ENCODE results near the gene MMAB.

The MMAB gene

DNA sequence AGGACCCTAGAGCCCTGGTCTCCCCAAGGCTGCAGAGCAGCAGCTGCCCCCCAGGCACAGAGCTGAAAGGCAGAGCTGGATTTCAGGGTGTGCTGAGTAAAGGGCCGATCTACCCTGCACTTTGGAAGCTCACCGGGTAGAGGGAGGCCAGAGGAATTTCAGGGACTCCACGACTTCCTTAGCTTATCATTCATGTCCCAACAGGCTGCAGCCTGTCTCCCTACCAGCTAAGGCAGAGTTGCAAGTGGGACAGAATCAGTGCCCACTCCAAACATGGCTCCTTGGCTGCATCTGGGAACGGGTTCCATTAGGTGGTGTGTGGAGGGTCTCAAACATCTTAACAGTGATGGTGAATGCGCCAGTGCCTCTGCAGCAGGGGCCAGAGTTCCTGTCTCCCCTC lies 27.5 kb downstream of the MMAB start:
- peak; percentile 68 for DNase-seq (ENCODE audit: low read depth)
- TF ChIP-seq CTCF (IDR thresholded peaks at IDR 0.05; ENCODE audit: insufficient read depth, low read depth, low read length, missing control alignments) = no peak
- no peak overlapping the region for H3K4me3 ChIP-seq (ENCODE audit: low read length)

GRCh38 chr12:109544955-109545531 lies 28.3 kb downstream of the MMAB start:
- no peak overlapping the region for H3K4me3 ChIP-seq (ENCODE audit: low read length)
- no peak for TF ChIP-seq CTCF (IDR thresholded peaks at IDR 0.05; ENCODE audit: insufficient read depth, low read depth, low read length, missing control alignments)
- DNase-seq (ENCODE audit: low read depth) = peak; percentile 29

GRCh38 chr12:109542876-109543275 lies 30.4 kb downstream of the MMAB start:
- TF ChIP-seq CTCF (IDR thresholded peaks at IDR 0.05; ENCODE audit: insufficient read depth, low read depth, low read length, missing control alignments) = no peak
- no peak overlapping the region for H3K4me3 ChIP-seq (ENCODE audit: low read length)
- DNase-seq (ENCODE audit: low read depth) = no peak

- H3K4me3 ChIP-seq (ENCODE audit: low read length) = no peak overlapping the region
- no peak for TF ChIP-seq CTCF (IDR thresholded peaks at IDR 0.05; ENCODE audit: insufficient read depth, low read depth, low read length, missing control alignments)
- peak; percentile 73 for DNase-seq (ENCODE audit: low read depth)
Observed at GRCh38 chr12:109542014-109542413, 31.3 kb downstream of the MMAB start.

GRCh38 chr12:109541413-109541726 lies 31.9 kb downstream of the MMAB start:
- TF ChIP-seq CTCF (IDR thresholded peaks at IDR 0.05; ENCODE audit: insufficient read depth, low read depth, low read length, missing control alignments) = no peak
- no peak overlapping the region for H3K4me3 ChIP-seq (ENCODE audit: low read length)
- no peak for DNase-seq (ENCODE audit: low read depth)

- DNase-seq (ENCODE audit: low read depth) = no peak
- TF ChIP-seq CTCF (IDR thresholded peaks at IDR 0.05; ENCODE audit: insufficient read depth, low read depth, low read length, missing control alignments) = no peak
- no peak overlapping the region for H3K4me3 ChIP-seq (ENCODE audit: low read length)
Observed at GRCh38 chr12:109540526-109541412, 32.5 kb downstream of the MMAB start.

All from epithelial cell of esophagus (primary cell).